Body of pancreas (tissue), 4 donors: ENCODE measurements around the gene GAL. TPM values are rescaled to one million over a fixed set of nuclear protein-coding genes. Genes with fewer than 3 reads are reported as not detected.

Source experiments
- ATAC-seq: fragments of 150-250 bp; one replicate; pipeline ENCODE4 v1.9.1; 2016
- DNase-seq, 4 donors: peaks; one replicate each; pipeline ENCODE4 v3.0.0-alpha.2; 2019
- H3K27ac ChIP-seq, 4 donors: fragments of 200-600 bp; sonication (generic); 1 replicate in 3 of 4; 2 replicates in 1 of 4; pipeline versions ENCODE4 v1.5.1 to v1.6.1; 2016 to 2019; ENCODE audit warnings: mild to moderate bottlenecking in 1 of 4, mixed read lengths in 1 of 4, moderate library complexity in 1 of 4
- H3K27me3 ChIP-seq, 2 donors: fragments of 200-600 bp; sonication (generic); one replicate each; pipeline ENCODE4 v1.6.0; 2016; ENCODE audit warnings: mild to moderate bottlenecking in 1 of 2
- H3K36me3 ChIP-seq, 2 donors: fragments of 200-600 bp; sonication (generic); replicated peaks in 1 of 2; 2 replicates each; pipeline ENCODE4 v1.5.1; 2016; ENCODE audit warnings: low read depth in 2 of 2; ENCODE audit not compliant: insufficient read depth in 1 of 2
- H3K4me1 ChIP-seq: fragments of 200-600 bp; sonication (generic); one replicate; pipeline ENCODE4 v1.6.0; 2016
- H3K4me3 ChIP-seq, 2 donors: fragments of 200-600 bp; sonication (generic); 1 replicate in 1 of 2; 2 replicates in 1 of 2; pipeline ENCODE4 v1.5.1; 2016 to 2019
- H3K9me3 ChIP-seq, 3 donors: fragments of 200-600 bp; sonication (generic); 1 replicate in 2 of 3; 2 replicates in 1 of 3; pipeline ENCODE4 v1.5.1; 2016
- POLR2A ChIP-seq, 3 donors: fragments of 450-650 bp; IDR thresholded peaks; one replicate each; pipeline ENCODE4 v1.6.1; 2016; ENCODE audit warnings: antibody characterized with exemption in 3 of 3, mild to moderate bottlenecking in 2 of 3
- WGBS, 2 donors: methylation state at CpG; one replicate each; pipeline ENCODE4 v1.1.5; 2017; 5-methylcytosine and 5-hydroxymethylcytosine counted together
- intact Hi-C: fragments of 100-400 bp; cut with DNase I; formaldehyde crosslinking; loops from one replicate; pipeline ENCODE4 v1.15.1; 2023
- total RNA-seq, 2 donors: library from RNA; depleted of rRNA; stranded (reverse); fragments of >200 nt; gene quantifications; one replicate each; pipeline ENCODE4 v1.1.0, GENCODE V29; 2016
- TF ChIP-seq, protein P1 (sequence below), 7 experiments: fragments of 450-650 bp in 4 of 7; fragments of 200-600 bp in 3 of 7; sonication (generic) in 3 of 7; IDR thresholded peaks; one replicate each; pipeline ENCODE4 v1.5.1; 2016 to 2019; ENCODE audit warnings: antibody characterized with exemption in 7 of 7

Gene GAL
- total RNA-seq, 2 donors from 2014 or later: 3.4 to 5.9 TPM

DNA sequence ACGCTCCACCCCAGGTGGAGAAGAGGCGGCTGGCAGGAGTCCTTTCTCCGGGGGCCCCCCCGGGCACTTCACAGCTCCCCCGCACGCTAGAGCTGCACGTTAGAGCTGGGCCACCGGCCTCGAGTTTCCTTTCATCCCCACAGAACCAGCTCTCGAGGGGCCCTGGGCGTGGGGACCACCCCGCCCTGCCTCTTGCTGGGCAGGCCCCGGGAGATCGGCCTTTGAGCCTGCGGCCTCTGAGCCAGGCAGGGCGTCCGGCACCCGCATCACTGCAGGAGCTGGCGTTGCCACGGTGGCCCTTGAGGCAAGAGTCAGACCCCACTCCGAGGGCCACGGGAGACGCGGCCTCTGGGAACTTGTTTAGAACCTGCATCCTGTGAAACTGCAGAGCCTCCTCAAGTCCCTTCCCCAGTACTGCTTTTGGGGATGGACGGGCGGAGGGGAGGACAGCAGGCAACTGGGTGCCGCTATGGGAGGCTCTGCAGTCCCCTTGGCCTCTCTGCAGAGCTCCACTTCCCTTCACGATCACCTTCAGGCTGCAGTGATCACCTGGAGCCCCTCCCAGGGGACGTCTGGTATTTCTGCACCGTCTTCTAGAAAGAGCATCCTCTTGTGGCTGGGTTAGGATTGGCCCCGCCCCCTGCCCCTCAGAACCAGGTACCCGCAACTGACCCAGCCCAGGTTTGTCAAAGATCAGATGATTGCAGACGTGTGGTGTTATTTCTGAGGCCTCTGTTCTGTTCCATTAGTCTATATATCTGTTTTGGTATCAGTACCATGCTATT, 13.9 kb upstream of the GAL start:
- TF ChIP-seq, protein P1, sequence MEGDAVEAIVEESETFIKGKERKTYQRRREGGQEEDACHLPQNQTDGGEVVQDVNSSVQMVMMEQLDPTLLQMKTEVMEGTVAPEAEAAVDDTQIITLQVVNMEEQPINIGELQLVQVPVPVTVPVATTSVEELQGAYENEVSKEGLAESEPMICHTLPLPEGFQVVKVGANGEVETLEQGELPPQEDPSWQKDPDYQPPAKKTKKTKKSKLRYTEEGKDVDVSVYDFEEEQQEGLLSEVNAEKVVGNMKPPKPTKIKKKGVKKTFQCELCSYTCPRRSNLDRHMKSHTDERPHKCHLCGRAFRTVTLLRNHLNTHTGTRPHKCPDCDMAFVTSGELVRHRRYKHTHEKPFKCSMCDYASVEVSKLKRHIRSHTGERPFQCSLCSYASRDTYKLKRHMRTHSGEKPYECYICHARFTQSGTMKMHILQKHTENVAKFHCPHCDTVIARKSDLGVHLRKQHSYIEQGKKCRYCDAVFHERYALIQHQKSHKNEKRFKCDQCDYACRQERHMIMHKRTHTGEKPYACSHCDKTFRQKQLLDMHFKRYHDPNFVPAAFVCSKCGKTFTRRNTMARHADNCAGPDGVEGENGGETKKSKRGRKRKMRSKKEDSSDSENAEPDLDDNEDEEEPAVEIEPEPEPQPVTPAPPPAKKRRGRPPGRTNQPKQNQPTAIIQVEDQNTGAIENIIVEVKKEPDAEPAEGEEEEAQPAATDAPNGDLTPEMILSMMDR (IDR thresholded peaks at IDR 0.05): no peak
- no peak for TF ChIP-seq POLR2A (IDR thresholded peaks at IDR 0.05)
- ATAC-seq (no peak), DNase-seq (no peak)
- Histone ChIP-seq H3K36me3 (no peaks in the 10 kb centered on the region), H3K27ac (no peak overlapping the region), H3K4me1 (no peaks in the 10 kb centered on the region), H3K4me3 (no peak overlapping the region), H3K27me3 (no peaks in the 10 kb centered on the region), H3K9me3 (no peaks in the 10 kb centered on the region)
- intact Hi-C loops: no loop called here
- 43 to 71% methylated on average over 4 to 30 of the region's 33 CpGs for WGBS, 2 donors

DNA sequence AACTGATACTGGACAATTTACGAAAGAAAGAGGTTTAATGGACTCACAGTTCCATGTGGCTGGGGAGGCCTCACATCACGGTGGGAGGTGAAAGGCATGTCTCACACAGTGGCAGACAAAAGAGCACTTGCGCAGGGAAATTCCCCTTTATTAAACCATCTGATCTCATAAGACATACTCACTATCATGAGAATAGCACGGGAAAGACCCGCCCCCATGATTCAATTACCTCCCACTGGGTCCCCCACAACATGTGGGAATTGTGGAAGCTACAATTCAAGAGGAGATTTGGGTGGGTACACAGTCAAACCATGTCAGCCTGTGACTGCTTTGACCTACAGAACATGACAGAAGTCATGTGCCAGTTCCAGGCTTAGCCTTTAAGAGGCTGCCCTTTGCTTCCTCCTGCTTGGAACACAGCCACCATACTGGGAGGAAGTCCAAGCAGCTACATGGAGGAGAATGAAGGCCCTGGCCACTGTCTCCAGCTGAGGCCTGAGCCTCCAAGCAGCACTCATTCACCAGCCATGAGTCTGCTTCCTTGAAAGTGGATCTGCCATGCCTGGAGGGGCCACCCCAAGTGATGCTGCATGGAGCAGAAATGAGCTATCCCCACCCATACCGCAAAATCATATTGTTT, 10.9 kb upstream of the GAL start:
- intact Hi-C loops: no loop called here
- 77 to 78% methylated on average over 6 of the region's 6 CpGs for WGBS, 2 donors

DNA sequence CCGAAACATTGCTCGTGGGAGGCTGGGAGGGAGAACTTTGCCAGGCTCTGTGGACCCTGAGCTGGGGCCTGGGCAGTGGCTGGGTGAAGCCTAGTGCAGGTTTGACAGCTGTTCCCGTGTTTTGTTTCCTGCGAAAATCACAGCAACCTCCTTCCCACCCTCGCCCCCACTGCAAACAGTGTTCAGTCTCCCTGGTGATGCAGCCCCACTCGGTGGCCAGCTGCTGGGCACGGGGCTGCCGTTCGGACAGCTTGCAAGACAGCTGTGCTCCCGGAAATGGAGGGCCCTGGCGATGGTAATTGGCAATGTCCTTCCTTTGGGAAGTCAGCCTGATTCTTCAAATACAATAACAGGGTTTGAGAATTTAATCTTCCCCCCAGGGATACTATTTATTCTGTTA, 10.4 kb upstream of the GAL start:
- Histone ChIP-seq H3K27me3 (no peaks in the 10 kb centered on the region), H3K9me3 (no peaks in the 10 kb centered on the region), H3K4me1 (no peaks in the 10 kb centered on the region), H3K36me3 (no peaks in the 10 kb centered on the region), H3K4me3 (no peak overlapping the region), H3K27ac (no peak overlapping the region)
- DNase-seq (no peak), ATAC-seq (no peak)
- TF ChIP-seq, protein P1 (IDR thresholded peaks at IDR 0.05): no peak
- TF ChIP-seq POLR2A (IDR thresholded peaks at IDR 0.05): no peak
- intact Hi-C loops: no loop called here
- WGBS, 2 donors: 73 to 82% methylated on average over 11 of the region's 11 CpGs

More for the DNA sequence above, 10.9 kb upstream of the GAL start:
- Histone ChIP-seq H3K9me3 (no peaks in the 10 kb centered on the region), H3K4me3 (no peak overlapping the region), H3K4me1 (no peaks in the 10 kb centered on the region), H3K27me3 (no peaks in the 10 kb centered on the region), H3K36me3 (no peaks in the 10 kb centered on the region), H3K27ac (no peak overlapping the region)
- DNase-seq: no peak
- no peak for TF ChIP-seq POLR2A (IDR thresholded peaks at IDR 0.05)
- ATAC-seq: no peak

DNA sequence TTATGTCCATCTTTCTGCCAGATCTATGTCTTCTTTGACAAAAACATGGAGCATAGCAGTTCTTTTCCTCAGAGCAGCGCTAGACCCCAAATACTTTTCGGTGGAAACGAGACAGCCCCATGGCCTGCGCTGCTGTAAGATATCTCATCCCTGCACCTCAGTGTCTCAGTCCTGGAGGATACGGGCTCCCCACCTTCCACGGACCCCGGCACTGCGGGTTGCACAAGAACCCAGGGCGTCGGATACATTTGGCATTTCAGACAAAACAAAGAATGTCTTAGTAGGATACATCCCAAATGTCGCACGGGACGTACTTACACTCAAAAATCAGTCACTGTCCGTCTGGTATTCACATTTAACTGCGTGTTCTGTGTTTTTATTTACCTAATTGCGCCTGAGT, 9.9 kb upstream of the GAL start:
- TF ChIP-seq, protein P1 (IDR thresholded peaks at IDR 0.05): no peak
- no peak for TF ChIP-seq POLR2A (IDR thresholded peaks at IDR 0.05)
- no peaks in the 10 kb centered on the region for H3K9me3 ChIP-seq
- no peaks in the 10 kb centered on the region for H3K4me1 ChIP-seq
- intact Hi-C loops: no loop called here
- no peaks in the 10 kb centered on the region for H3K27me3 ChIP-seq
- 83 to 87% methylated on average over 16 of the region's 16 CpGs for WGBS, 2 donors
- no peak overlapping the region for H3K4me3 ChIP-seq
- ATAC-seq (no peak), DNase-seq (no peak)
- no peak overlapping the region for H3K27ac ChIP-seq
- no peaks in the 10 kb centered on the region for H3K36me3 ChIP-seq

DNA sequence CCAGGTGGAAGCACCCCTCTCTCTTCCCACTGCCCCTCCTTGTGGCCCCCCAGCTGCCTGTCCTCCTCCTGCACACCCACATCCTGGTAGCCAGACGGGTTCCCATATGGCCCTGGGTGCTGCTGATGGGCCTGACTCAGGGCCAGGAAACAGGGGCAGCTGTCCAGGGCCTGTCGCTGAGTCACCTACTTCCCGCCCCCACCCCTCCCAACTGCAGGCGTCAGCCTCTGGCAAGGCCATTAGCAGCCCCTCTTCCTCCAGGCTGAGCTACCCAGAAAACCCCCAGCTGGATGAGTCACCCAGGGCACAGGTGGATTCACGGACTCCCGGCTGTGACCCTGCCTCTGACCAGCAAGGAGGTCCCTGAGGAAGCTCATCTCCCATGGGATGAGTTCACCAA, 6.9 kb upstream of the GAL start:
- TF ChIP-seq, protein P1 (IDR thresholded peaks at IDR 0.05): no peak
- TF ChIP-seq POLR2A (IDR thresholded peaks at IDR 0.05): no peak
- no peak overlapping the region for H3K4me3 ChIP-seq
- H3K27me3 ChIP-seq: no peaks in the 10 kb centered on the region
- 10 to 14% methylated on average over 1 to 6 of the region's 6 CpGs for WGBS, 2 donors
- peak; percentile 63 for ATAC-seq
- H3K36me3 ChIP-seq: no peaks in the 10 kb centered on the region
- no peaks in the 10 kb centered on the region for H3K9me3 ChIP-seq
- intact Hi-C loops: no loop called here
- peak in 3 of 4 donors; percentile 30 to 68 (median 63) for DNase-seq
- no peak overlapping the region for H3K27ac ChIP-seq
- no peaks in the 10 kb centered on the region for H3K4me1 ChIP-seq
